ENCODE measurements around the gene PRMT3. TPM values are rescaled to one million over a fixed set of nuclear protein-coding genes. Genes with fewer than 3 reads are reported as not detected.

Gene PRMT3
- total RNA-seq, 2 experiments from 2014 or later: 11.2 to 11.8 TPM

- Histone ChIP-seq H3K36me3 (ENCODE audit: insufficient read depth, low read length) (peaks cover 4% of the 10 kb centered on the region), H3K4me1 (ENCODE audit: insufficient read depth, low read length) (no peaks in the 10 kb centered on the region), H3K27ac (ENCODE audit: low read depth in 1 of 2, low read length in 2 of 2) (no peak overlapping the region), H3K27me3 (ENCODE audit: control insufficient read depth in 1 of 2, insufficient read depth in 2 of 2, low read length in 2 of 2) (no peaks in the 10 kb centered on the region), H3K9me3 (ENCODE audit: control insufficient read depth in 1 of 2, insufficient read depth in 1 of 2, low read length in 2 of 2) (no peaks in the 10 kb centered on the region), H3K4me3 (ENCODE audit: low read length) (no peak overlapping the region)
- Mint-ChIP-seq H3K27me3 (no peaks in the 10 kb centered on the region), H3K4me1 (ENCODE audit: low read depth) (no peaks in the 10 kb centered on the region), H3K27ac (no peak overlapping the region), H3K36me3 (ENCODE audit: low read depth) (peaks cover 46% of the 10 kb centered on the region), H3K4me3 (no peak overlapping the region), H3K9me3 (no peaks in the 10 kb centered on the region)
- CTCF ChIA-PET: no interaction called here
- POLR2A ChIA-PET: no interaction called here
- ATAC-seq (ENCODE audit: poor library complexity) (no peak), DNase-seq (no peak)
- intact Hi-C loops (cut with DNase I, micrococcal nuclease): no loop called here
- no peak for TF ChIP-seq CTCF (IDR thresholded peaks at IDR 0.05)
Observed at GRCh38 chr11:20457001-20457799, 69.7 kb downstream of the PRMT3 start.

DNA sequence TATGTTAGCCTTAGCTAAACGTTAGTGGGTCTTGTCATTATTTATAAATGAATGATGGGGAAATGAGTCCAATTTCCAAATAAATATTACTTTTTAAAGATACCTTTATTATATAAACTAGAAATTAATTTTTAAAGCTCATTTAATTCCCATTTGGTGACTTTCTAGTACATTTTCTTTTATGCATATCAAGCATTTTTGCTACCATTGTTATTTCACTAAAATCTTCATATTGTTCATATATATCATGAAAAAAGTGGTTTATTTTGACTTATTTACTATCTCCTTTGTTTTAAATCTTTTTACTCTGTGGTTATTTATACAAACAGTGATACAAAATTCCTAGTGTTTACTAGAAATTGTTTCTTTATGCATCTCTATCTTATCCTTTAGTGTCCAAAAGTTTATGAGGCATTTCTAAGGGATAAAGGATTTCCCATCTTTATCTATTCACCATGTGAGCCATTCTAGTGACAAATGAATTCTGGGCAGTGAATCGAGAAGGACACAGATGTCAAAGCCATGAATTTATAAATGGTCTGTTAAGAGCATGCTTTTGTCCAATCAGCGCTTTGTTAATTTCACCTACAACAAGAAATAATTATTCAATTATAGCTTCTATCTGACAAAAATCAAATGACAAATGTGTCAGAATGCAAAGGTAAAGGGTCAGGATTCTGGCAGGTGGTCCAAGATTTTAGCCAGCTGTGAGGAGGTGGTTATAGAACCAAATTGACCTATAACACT lies 70.6 kb downstream of the PRMT3 start:
- H3K36me3 Mint-ChIP-seq (ENCODE audit: low read depth): peaks cover 55% of the 10 kb centered on the region
- no peak overlapping the region for H3K27ac Mint-ChIP-seq
- H3K4me3 ChIP-seq (ENCODE audit: low read length): no peak overlapping the region
- no peaks in the 10 kb centered on the region for H3K27me3 ChIP-seq (ENCODE audit: control insufficient read depth in 1 of 2, insufficient read depth in 2 of 2, low read length in 2 of 2)
- no peak overlapping the region for H3K4me3 Mint-ChIP-seq
- POLR2A ChIA-PET: no interaction called here
- H3K27ac ChIP-seq (ENCODE audit: low read depth in 1 of 2, low read length in 2 of 2): no peak overlapping the region
- intact Hi-C loops (cut with DNase I, micrococcal nuclease): no loop called here
- H3K9me3 ChIP-seq (ENCODE audit: control insufficient read depth in 1 of 2, insufficient read depth in 1 of 2, low read length in 2 of 2): no peaks in the 10 kb centered on the region
- no peak for ATAC-seq (ENCODE audit: poor library complexity)
- no peaks in the 10 kb centered on the region for H3K4me1 Mint-ChIP-seq (ENCODE audit: low read depth)
- H3K9me3 Mint-ChIP-seq: no peaks in the 10 kb centered on the region
- H3K36me3 ChIP-seq (ENCODE audit: insufficient read depth, low read length): peaks cover 4% of the 10 kb centered on the region
- TF ChIP-seq CTCF (IDR thresholded peaks at IDR 0.05): no peak
- CTCF ChIA-PET: no interaction called here
- no peaks in the 10 kb centered on the region for H3K27me3 Mint-ChIP-seq
- no peaks in the 10 kb centered on the region for H3K4me1 ChIP-seq (ENCODE audit: insufficient read depth, low read length)
- DNase-seq: no peak

DNA sequence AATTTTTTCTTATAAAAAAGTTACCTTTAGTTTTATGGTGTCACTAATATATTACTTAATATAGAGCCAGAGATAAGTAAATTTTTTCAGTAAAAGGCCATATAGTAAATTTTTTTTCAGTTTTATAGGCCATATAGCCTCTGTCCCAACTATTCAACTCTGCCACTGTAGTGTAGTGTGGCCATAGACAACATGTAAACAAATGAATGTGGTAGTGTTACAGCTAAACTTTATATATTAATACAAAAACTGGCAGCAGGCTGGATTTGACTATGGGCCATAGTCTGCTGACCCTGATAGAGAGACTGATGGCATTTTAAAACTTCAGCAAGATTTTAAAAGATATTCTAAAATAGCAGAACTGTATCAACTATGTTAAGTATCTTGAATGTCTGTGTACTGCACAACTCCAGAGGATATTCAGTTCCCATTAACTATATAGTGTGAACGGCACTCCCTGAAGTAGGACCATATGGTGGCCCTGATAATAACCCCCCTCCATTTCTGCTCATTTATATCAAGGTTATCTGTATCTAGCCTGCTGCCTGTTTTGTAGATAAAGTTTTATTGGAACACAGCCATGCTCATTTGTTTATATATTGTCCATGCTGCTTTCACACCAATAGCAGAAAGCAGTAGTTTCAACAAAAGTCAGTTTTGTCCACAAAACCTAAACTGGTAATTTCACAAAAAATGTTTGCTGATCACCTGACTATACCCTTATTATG lies 71.6 kb downstream of the PRMT3 start:
- Histone ChIP-seq H3K27me3 (ENCODE audit: control insufficient read depth in 1 of 2, insufficient read depth in 2 of 2, low read length in 2 of 2) (no peaks in the 10 kb centered on the region), H3K9me3 (ENCODE audit: control insufficient read depth in 1 of 2, insufficient read depth in 1 of 2, low read length in 2 of 2) (no peaks in the 10 kb centered on the region), H3K36me3 (ENCODE audit: insufficient read depth, low read length) (peaks cover 4% of the 10 kb centered on the region), H3K27ac (ENCODE audit: low read depth in 1 of 2, low read length in 2 of 2) (no peak overlapping the region), H3K4me3 (ENCODE audit: low read length) (no peak overlapping the region), H3K4me1 (ENCODE audit: insufficient read depth, low read length) (no peaks in the 10 kb centered on the region)
- Mint-ChIP-seq H3K4me3 (no peak overlapping the region), H3K36me3 (ENCODE audit: low read depth) (peaks cover 56% of the 10 kb centered on the region), H3K4me1 (ENCODE audit: low read depth) (no peaks in the 10 kb centered on the region), H3K27ac (no peak overlapping the region), H3K27me3 (no peaks in the 10 kb centered on the region), H3K9me3 (no peaks in the 10 kb centered on the region)
- ATAC-seq (ENCODE audit: poor library complexity): no peak
- DNase-seq: no peak
- CTCF ChIA-PET: no interaction called here
- intact Hi-C loops (cut with DNase I, micrococcal nuclease): no loop called here
- TF ChIP-seq CTCF (IDR thresholded peaks at IDR 0.05): no peak
- POLR2A ChIA-PET: no interaction called here

All from CD4-positive, alpha-beta T cell (primary cell).